H1 (cell line): Measurements from ENCODE around the gene CRADD. TPM values are rescaled to one million over a fixed set of nuclear protein-coding genes. Genes with fewer than 3 reads are reported as not detected.

ENCODE experiments used
- FOSL1 ChIP-seq: IDR thresholded peaks from 2 replicates; pipeline ENCODE4 v1.6.1; 2011; ENCODE audit warnings: mild to moderate bottlenecking, low read depth, low read length, moderate library complexity; ENCODE audit not compliant: insufficient read depth
- POU5F1 ChIP-seq: IDR thresholded peaks from 2 replicates; pipeline ENCODE4 v1.6.1; 2011; ENCODE audit warnings: low read depth, mild to moderate bottlenecking, low read length, moderate library complexity
- RXRA ChIP-seq: IDR thresholded peaks from 2 replicates; pipeline ENCODE4 v1.6.1; 2011; ENCODE audit warnings: low read depth, mild to moderate bottlenecking, low read length, moderate library complexity; ENCODE audit not compliant: insufficient read depth
- SIN3A ChIP-seq, 2 experiments: IDR thresholded peaks in 1 of 2; conservative IDR thresholded peaks in 1 of 2; 2 replicates each; pipeline ENCODE4 v1.6.1; 2011 to 2012; ENCODE audit warnings: low read length in 2 of 2, improper control_type of control experiment in 1 of 2, low read depth in 1 of 2, mild to moderate bottlenecking in 1 of 2
- SP1 ChIP-seq: IDR thresholded peaks from 2 replicates; pipeline ENCODE4 v1.6.1; 2011; ENCODE audit warnings: low read depth, low read length
- TAF1 ChIP-seq: IDR thresholded peaks from 2 replicates; pipeline ENCODE4 v1.6.1; 2011; ENCODE audit warnings: mild to moderate bottlenecking, low read depth, low read length
- YY1 ChIP-seq: IDR thresholded peaks from 2 replicates; pipeline ENCODE4 v1.6.1; 2011; ENCODE audit warnings: low read depth, mild to moderate bottlenecking, low read length
- polyA plus RNA-seq, 7 experiments: library from polyadenylated mRNA; depleted of rRNA in 3 of 7; stranded (reverse) in 5 of 7; unstranded in 2 of 7; fragments of >200 nt in 5 of 7; fragments of 200-250 nt in 2 of 7; gene quantifications; 1 replicate in 5 of 7; 2 replicates in 1 of 7; 4 replicates in 1 of 7; pipeline versions ENCODE4 v1.2.1 to v1.2.3, GENCODE V29; 2011 to 2013; ENCODE audit warnings: missing spikeins in 2 of 7, mixed read lengths in 2 of 7
- total RNA-seq: library from RNA; stranded (reverse); fragmentation: NEBNext Ultra II Directional; extraction: Animal tissue kit (Norgen Biotek cat#: 25700); gene quantifications from 2 replicates; pipeline ENCODE4 v1.2.1, GENCODE V29; 2021
- TF ChIP-seq, protein P1 (sequence below): fragments of 300-600 bp; sonication (generic); IDR thresholded peaks from 2 replicates; pipeline ENCODE4 v1.7.1; 2012; ENCODE audit warnings: low read length, moderate library complexity, mild to moderate bottlenecking, inconsistent platforms; ENCODE audit not compliant: insufficient replicate concordance

CRADD gene
- total and polyA plus RNA-seq, 2 of the 8 experiments (the other 6 are each of a cell fraction or from before 2014, with no cell fraction given) = 8.1 to 15.4 TPM

DNA sequence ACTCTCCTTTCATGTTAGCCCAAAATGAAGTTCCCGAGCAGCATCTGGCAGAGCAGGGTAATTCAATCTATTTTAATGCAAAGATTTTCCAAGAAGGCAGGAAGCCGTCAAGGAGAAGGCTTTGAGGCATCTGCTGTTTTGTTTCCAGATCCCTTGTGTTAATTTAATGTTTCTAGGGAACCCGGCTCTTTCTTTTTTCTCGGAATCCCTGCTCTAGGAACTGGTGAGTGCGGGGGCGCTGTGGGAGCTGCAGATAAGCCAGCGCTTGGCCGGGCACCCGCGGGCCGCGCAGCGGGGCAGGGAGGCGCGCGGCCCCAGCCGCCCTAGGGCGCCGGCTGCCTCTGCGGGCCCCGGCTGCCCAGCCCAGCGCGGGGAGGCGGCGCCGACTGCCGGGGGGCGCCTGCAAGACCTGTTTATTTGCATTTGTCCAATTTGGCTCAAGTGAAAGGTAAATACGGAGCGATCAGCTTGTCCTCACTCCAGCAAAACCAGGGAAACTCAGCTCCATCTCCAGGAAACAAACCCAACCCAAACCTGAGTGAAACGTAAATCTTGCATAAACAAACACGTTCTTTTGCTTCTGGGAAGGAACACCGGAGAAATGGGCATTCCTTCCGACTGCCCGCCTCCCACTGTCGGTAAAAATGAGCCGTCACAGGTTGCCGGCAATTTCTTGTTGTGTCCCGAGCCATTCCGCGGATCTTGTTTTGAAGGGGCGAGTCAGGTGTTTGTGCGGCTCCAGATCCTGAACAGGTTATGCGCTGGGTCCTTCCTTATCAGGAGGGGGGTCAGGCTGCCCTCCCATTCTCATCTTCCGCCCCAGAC is 65.1 kb downstream of the CRADD start (continued):
- TF ChIP-seq, protein P1, sequence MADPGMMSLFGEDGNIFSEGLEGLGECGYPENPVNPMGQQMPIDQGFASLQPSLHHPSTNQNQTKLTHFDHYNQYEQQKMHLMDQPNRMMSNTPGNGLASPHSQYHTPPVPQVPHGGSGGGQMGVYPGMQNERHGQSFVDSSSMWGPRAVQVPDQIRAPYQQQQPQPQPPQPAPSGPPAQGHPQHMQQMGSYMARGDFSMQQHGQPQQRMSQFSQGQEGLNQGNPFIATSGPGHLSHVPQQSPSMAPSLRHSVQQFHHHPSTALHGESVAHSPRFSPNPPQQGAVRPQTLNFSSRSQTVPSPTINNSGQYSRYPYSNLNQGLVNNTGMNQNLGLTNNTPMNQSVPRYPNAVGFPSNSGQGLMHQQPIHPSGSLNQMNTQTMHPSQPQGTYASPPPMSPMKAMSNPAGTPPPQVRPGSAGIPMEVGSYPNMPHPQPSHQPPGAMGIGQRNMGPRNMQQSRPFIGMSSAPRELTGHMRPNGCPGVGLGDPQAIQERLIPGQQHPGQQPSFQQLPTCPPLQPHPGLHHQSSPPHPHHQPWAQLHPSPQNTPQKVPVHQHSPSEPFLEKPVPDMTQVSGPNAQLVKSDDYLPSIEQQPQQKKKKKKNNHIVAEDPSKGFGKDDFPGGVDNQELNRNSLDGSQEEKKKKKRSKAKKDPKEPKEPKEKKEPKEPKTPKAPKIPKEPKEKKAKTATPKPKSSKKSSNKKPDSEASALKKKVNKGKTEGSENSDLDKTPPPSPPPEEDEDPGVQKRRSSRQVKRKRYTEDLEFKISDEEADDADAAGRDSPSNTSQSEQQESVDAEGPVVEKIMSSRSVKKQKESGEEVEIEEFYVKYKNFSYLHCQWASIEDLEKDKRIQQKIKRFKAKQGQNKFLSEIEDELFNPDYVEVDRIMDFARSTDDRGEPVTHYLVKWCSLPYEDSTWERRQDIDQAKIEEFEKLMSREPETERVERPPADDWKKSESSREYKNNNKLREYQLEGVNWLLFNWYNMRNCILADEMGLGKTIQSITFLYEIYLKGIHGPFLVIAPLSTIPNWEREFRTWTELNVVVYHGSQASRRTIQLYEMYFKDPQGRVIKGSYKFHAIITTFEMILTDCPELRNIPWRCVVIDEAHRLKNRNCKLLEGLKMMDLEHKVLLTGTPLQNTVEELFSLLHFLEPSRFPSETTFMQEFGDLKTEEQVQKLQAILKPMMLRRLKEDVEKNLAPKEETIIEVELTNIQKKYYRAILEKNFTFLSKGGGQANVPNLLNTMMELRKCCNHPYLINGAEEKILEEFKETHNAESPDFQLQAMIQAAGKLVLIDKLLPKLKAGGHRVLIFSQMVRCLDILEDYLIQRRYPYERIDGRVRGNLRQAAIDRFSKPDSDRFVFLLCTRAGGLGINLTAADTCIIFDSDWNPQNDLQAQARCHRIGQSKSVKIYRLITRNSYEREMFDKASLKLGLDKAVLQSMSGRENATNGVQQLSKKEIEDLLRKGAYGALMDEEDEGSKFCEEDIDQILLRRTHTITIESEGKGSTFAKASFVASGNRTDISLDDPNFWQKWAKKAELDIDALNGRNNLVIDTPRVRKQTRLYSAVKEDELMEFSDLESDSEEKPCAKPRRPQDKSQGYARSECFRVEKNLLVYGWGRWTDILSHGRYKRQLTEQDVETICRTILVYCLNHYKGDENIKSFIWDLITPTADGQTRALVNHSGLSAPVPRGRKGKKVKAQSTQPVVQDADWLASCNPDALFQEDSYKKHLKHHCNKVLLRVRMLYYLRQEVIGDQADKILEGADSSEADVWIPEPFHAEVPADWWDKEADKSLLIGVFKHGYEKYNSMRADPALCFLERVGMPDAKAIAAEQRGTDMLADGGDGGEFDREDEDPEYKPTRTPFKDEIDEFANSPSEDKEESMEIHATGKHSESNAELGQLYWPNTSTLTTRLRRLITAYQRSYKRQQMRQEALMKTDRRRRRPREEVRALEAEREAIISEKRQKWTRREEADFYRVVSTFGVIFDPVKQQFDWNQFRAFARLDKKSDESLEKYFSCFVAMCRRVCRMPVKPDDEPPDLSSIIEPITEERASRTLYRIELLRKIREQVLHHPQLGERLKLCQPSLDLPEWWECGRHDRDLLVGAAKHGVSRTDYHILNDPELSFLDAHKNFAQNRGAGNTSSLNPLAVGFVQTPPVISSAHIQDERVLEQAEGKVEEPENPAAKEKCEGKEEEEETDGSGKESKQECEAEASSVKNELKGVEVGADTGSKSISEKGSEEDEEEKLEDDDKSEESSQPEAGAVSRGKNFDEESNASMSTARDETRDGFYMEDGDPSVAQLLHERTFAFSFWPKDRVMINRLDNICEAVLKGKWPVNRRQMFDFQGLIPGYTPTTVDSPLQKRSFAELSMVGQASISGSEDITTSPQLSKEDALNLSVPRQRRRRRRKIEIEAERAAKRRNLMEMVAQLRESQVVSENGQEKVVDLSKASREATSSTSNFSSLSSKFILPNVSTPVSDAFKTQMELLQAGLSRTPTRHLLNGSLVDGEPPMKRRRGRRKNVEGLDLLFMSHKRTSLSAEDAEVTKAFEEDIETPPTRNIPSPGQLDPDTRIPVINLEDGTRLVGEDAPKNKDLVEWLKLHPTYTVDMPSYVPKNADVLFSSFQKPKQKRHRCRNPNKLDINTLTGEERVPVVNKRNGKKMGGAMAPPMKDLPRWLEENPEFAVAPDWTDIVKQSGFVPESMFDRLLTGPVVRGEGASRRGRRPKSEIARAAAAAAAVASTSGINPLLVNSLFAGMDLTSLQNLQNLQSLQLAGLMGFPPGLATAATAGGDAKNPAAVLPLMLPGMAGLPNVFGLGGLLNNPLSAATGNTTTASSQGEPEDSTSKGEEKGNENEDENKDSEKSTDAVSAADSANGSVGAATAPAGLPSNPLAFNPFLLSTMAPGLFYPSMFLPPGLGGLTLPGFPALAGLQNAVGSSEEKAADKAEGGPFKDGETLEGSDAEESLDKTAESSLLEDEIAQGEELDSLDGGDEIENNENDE = peak; percentile 93
- 0 out of 2 replicates have a peak, but pooled peaks have one; percentile 10 for TF ChIP-seq RXRA
- no peak for TF ChIP-seq SP1
- no peak for TF ChIP-seq POU5F1
- TF ChIP-seq FOSL1 = no peak
- peak; percentile 41; the same call in 1 of the 2 replicates for TF ChIP-seq TAF1
- TF ChIP-seq SIN3A (conservative IDR thresholded peaks at IDR 0.05 in 1 of 2, IDR thresholded peaks at IDR 0.05 in 1 of 2; ENCODE audit: low read depth in 1 of 2, low read length in 2 of 2) = peak in 1 of 2 experiments; percentile 94; a peak in 2 of 4 replicates
- 0 out of 2 replicates have a peak, but pooled peaks have one; percentile 66 for TF ChIP-seq YY1
